HT-29 (cell line): Measurements from ENCODE around the gene DPH7. TPM values are rescaled to one million over a fixed set of nuclear protein-coding genes. Genes with fewer than 3 reads are reported as not detected.
"Not testable (repeated sequence)": the region's sequence is repeated elsewhere in the genome, so short reads cannot be mapped to it uniquely, and the experiment has no call there.

Source experiments
- DNase-seq: peaks from one replicate; pipeline ENCODE4 v3.0.0-alpha.2; 2015; ENCODE audit warnings: low spot score
- total RNA-seq: library from RNA; depleted of rRNA; stranded (reverse); fragments of >200 nt; shearing (Covaris generic); gene quantifications from 2 replicates; pipeline ENCODE4 v1.2.3, GENCODE V29; 2014

Gene DPH7
- total RNA-seq, 1 experiment from 2014 or later, result 54.5 TPM

DNA sequence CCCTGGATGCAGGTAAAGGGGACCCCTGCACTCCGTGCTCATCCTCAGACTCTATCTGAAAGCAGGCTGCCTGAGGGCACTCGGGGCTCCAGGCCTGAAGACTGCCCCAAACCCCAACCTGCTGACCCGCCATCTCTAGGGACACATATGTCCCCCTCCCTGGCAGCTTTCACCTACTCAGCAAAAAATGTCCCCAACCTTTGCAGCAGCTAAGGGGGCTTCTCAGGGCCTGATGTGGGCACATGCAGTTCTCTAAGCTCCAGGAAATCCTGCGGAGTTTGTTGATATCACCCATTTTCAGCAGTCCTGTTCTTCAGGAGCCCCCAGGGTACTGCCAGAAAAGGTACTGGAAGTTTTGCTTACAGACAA is 2.2 kb upstream of the DPH7 start:
- DNase-seq, result no peak

DNA sequence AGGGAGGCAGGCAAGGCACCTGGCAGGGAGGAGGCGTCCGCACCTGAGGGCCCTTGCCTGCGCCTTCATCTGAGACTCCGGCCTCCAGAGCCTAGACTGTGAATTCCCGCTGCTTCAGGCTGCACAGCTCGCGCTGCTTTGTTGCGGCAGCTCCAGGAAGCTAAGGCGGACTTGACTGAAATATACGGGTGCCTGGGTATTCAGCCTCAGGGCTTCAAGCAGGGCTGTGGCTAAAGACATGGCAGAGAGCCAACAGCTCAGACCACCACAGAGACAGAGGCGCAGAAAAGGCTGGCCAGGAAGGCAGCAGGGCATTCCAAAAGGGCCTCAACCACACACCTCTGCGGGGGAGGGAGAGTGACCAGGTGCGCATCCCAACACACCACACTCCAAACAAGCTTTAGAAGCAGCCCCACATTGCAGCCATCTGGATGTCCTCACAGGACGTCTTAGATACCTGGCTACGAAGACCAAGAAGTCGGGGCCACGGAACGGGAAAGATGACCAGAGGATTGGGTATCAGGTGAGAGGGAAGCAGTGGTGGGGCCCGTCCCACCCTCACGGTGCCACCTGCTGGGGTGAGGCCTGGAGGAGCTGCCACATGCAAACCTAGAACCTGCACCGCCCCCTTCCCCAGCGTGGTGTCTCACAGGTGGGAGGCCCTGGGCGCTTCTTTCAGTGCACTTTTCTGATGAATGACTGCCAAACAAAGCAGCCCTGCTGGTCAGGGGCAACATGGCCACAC is 1.7 kb upstream of the DPH7 start:
- DNase-seq, result no peak

DNA sequence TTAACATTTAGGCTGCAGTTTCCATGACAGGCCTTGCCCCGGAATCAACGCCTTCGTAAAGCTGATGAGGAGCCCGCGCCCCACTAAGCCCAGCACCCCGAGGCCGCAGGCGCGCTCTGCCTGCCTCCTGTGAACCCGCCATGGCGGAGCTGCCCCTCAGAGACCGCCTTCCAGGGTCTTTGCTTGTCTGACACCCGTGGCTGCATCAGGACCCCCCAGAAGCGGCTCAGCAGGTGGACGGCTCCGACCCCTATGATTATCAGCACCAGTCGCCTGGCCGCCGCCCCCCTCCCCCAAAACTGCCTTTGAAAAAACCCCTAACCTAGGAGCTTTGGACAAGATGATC is 507 bp upstream of the DPH7 start:
- DNase-seq, result no peak

- DNase-seq, result no peak
These were observed 2.9 kb downstream of the DPH7 start for GRCh38 chr9:137575716-137576411.

DNA sequence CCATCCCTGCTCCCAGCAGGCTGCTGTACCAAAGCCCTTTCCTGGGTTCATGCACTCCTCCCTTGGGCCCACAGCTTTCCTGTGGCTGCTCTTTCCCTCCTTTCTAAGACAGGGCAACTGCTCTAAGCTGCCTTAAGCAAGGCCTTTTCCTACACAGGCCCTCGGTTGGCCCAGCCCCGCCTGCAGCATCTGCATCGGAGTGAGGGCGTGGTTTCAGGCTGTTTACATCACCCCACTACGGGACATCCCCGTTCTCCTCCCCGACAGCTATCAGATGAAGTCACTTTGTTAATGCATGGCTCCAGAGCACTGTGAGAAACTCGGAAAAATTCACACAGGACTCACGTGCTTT is 3.4 kb downstream of the DPH7 start:
- no peak for DNase-seq

DNA sequence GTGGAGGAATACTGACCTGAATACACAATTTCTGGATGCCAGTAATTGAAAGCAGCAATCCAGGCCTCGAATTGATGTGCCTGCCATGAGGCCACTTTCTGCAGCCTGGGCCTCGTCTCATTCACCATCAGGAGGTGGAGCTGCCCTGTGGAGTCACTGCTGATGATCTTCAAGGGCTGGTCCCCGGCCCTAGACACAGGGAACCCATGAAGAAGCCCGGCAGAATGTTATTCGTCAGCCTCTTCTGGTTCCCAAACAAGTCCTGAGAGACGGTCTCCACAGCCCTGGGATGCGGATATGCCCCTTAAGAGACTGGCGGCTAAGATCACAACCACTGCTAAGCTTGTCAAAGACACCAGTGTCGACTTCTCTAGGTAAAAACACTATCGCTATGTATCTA is 4.5 kb downstream of the DPH7 start:
- DNase-seq, result no peak

- no peak for DNase-seq
These were observed 8.2 kb downstream of the DPH7 start for GRCh38 chr9:137570566-137570965.

DNA sequence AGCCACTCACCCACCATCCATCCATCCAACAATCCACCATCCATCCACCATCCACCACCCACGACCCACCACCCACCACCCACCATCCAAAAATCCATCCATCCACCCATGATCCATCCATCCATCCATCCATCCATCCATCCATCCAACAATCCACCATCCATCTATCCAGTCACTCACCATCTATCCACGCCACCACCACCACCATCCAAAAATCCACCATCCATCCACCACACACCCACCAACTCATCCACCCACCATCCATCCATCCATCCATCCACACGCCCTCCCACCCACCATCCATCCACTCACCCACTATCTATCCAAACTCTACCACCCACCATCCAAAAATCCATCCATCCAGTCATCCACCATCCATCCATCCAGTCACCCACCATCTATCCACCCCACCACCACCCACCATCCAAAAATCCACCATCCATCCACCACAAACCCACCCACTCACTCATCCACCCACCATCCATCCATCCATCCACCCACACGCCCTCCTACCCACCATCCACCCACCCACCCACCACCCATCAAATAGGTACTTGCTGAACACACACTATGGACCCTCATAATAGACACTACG is 9.0 kb downstream of the DPH7 start:
- DNase-seq, result no peak

- DNase-seq, result not testable (repeated sequence)
These were observed 10.3 kb downstream of the DPH7 start for GRCh38 chr9:137568445-137568844.

- no peak for DNase-seq
These were observed 13.8 kb downstream of the DPH7 start for GRCh38 chr9:137564817-137565411.

DNA sequence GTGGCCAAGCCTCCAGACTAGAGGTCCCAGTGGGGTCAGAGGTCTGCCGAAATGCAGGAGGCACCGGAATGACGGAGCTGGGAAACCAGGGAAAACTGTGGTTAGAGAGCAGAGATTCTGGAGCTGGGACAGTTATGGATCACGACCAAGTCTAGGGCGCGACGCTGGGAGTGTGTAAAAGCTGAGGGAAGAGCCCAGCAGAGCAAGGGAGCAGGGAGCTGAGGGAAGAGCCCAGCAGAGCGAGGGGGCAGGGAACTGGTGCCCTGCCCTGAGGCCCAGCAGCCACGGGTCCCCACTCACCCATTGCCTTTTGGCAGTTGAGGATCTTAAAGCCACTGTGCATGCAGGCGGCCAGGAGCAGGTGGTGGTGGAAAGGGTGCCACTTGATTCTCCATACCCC is 14.6 kb downstream of the DPH7 start:
- DNase-seq, result no peak

- DNase-seq, result no peak
These were observed 20.6 kb downstream of the DPH7 start for GRCh38 chr9:137558127-137558526.

DNA sequence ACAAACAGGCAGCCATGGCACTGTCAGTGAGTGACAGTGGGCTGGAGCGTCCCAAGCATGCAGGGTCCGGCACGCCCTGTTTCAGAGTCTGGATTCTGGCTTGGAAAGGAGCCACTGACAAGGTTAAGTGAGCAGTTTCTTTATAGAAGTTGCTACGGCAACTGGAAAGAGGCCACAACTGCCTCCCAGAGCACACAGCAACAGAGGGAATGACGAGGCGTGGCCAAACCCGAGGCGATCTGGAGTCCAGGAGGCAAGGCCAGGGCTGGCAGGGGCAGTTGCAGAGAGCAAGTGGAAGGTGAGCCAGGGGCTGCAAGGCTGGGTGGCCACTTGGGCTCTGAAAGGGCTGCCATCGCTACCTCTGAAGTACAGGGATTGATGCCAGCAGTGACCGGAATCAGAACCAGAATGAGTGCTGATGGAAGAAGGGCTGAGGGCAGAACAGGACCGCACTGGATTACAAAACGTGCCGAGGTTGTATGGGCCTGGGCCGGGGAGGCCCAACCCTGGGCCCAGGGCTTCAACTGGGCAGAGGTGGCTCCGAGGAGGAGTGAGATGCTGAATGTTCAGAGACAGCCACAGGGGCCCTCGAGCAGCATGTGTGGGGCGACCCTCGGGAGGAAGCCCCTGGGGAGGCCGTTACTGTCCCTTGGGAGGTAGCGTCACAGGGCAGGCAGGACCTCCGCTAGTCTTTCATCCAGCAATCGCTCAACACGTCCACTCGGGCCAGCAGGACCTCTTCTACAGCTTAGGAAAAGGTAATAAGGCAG is 22.5 kb downstream of the DPH7 start:
- no peak for DNase-seq

- no peak for DNase-seq
These were observed 23.5 kb downstream of the DPH7 start for GRCh38 chr9:137555179-137555578.

GRCh38 chr9:137554349-137554748 is 24.4 kb downstream of the DPH7 start:
- DNase-seq, result no peak

- not testable (repeated sequence) for DNase-seq
These were observed 25.1 kb downstream of the DPH7 start for GRCh38 chr9:137553654-137554053.

- DNase-seq, result peak; percentile 47
These were observed 26.5 kb downstream of the DPH7 start for GRCh38 chr9:137552022-137552768.

- peak; percentile 85 for DNase-seq
These were observed 27.3 kb downstream of the DPH7 start, which contains the start of gene MRPL41 for GRCh38 chr9:137551264-137552021. MRPL41 (plus strand) TSS chr9:137551879; CDS start chr9:137552082, 203 bp downstream.

- not testable (repeated sequence) for DNase-seq
These were observed 27.8 kb downstream of the DPH7 start for GRCh38 chr9:137550958-137551263.

GRCh38 chr9:137550231-137550621 is 28.5 kb downstream of the DPH7 start, which contains the start of gene PNPLA7:
PNPLA7 (minus strand) TSS chr9:137550402; CDS start chr9:137550197, 205 bp downstream.
- DNase-seq, result peak; percentile 71
